OCI-LY1 (cell line): Measurements from ENCODE around the gene C7.
"Not testable (repeated sequence)": the region's sequence is repeated elsewhere in the genome, so short reads cannot be mapped to it uniquely, and the experiment has no call there.

ENCODE experiments used
- EZH2 ChIP-seq: fragments of 200-600 bp; sonication (generic), shearing (Covaris generic); IDR thresholded peaks from 2 replicates; pipeline ENCODE4 v1.8.0; 2017; ENCODE audit warnings: borderline replicate concordance, mixed run types, mild to moderate bottlenecking, antibody characterized with exemption, low read length, moderate library complexity, mixed read lengths
- TF ChIP-seq, protein P1 (sequence below): fragments of 200-600 bp; sonication (generic), shearing (Covaris generic); IDR thresholded peaks from 2 replicates; pipeline ENCODE4 v1.5.1; 2017; ENCODE audit warnings: mild to moderate bottlenecking, antibody characterized with exemption, low read length, moderate library complexity, mixed read lengths

DNA sequence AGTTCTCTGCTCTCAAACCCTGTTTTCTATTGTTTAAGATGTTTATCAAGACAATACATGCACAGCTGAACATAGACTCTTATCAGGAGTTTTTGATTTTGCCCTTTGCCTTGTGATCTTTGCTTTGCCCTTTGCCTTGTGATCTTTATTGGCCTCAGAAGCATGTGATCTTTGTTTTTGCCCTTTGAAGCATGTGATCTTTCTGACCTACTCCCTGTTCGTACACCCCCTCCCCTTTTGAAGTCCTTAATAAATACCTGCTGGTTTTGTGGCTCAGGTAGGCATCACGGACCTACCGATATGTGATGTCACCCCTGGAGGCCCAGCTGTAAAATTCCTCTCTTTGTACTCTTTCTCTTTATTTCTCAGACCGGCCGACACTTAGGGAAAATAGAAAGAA lies 44.3 kb upstream of the C7 start:
- TF ChIP-seq, protein P1, sequence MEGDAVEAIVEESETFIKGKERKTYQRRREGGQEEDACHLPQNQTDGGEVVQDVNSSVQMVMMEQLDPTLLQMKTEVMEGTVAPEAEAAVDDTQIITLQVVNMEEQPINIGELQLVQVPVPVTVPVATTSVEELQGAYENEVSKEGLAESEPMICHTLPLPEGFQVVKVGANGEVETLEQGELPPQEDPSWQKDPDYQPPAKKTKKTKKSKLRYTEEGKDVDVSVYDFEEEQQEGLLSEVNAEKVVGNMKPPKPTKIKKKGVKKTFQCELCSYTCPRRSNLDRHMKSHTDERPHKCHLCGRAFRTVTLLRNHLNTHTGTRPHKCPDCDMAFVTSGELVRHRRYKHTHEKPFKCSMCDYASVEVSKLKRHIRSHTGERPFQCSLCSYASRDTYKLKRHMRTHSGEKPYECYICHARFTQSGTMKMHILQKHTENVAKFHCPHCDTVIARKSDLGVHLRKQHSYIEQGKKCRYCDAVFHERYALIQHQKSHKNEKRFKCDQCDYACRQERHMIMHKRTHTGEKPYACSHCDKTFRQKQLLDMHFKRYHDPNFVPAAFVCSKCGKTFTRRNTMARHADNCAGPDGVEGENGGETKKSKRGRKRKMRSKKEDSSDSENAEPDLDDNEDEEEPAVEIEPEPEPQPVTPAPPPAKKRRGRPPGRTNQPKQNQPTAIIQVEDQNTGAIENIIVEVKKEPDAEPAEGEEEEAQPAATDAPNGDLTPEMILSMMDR = not testable (repeated sequence)
- not testable (repeated sequence) for TF ChIP-seq EZH2
